Liver (tissue), 9 donors: ENCODE results near the gene SMG6. TPM values are rescaled to one million over a fixed set of nuclear protein-coding genes. Genes with fewer than 3 reads are reported as not detected.

Source experiments
- DNase-seq: peaks from one replicate; pipeline ENCODE4 v3.0.0-alpha.2; 2017; ENCODE audit warnings: low spot score
- H3K27ac ChIP-seq, 2 donors: one replicate each; pipeline ENCODE4 v1.7.0; 2013; ENCODE audit warnings: inconsistent platforms in 2 of 2, low read length in 2 of 2, control low read depth in 1 of 2, low read depth in 1 of 2, mild to moderate bottlenecking in 1 of 2
- H3K27me3 ChIP-seq, 4 donors: one replicate each; pipeline versions ENCODE4 v1.6.1 to v1.7.0; 2013; ENCODE audit warnings: low read length in 3 of 4, inconsistent platforms in 1 of 4, mild to moderate bottlenecking in 1 of 4, moderate library complexity in 1 of 4; ENCODE audit not compliant: control insufficient read depth in 4 of 4, insufficient read depth in 4 of 4
- H3K36me3 ChIP-seq, 4 donors: one replicate each; pipeline versions ENCODE4 v1.6.1 to v1.7.0; 2013; ENCODE audit warnings: low read length in 3 of 4, mild to moderate bottlenecking in 3 of 4, low read depth in 1 of 4, moderate library complexity in 1 of 4; ENCODE audit not compliant: control insufficient read depth in 4 of 4, insufficient read depth in 3 of 4
- H3K4me1 ChIP-seq, 4 donors: one replicate each; pipeline versions ENCODE4 v1.6.1 to v1.7.0; 2013; ENCODE audit warnings: low read length in 3 of 4, mild to moderate bottlenecking in 3 of 4, moderate library complexity in 1 of 4; ENCODE audit not compliant: control insufficient read depth in 4 of 4, insufficient read depth in 4 of 4
- H3K4me3 ChIP-seq, 3 donors: one replicate each; pipeline versions ENCODE4 v1.6.1 to v1.7.0; 2013; ENCODE audit warnings: low read length in 3 of 3, control low read depth in 1 of 3, low read depth in 1 of 3, mild to moderate bottlenecking in 1 of 3
- H3K9ac ChIP-seq, 2 donors: one replicate each; pipeline ENCODE4 v1.7.0; 2013; ENCODE audit warnings: low read length in 2 of 2, mild to moderate bottlenecking in 2 of 2, moderate library complexity in 2 of 2, control low read depth in 1 of 2, low read depth in 1 of 2
- H3K9me3 ChIP-seq, 4 donors: one replicate each; pipeline versions ENCODE4 v1.6.1 to v1.7.0; 2013; ENCODE audit warnings: low read length in 3 of 4; ENCODE audit not compliant: control insufficient read depth in 4 of 4
- ATF3 ChIP-seq: IDR thresholded peaks from 2 replicates; pipeline ENCODE4 v1.6.1; 2016; ENCODE audit warnings: antibody characterized with exemption
- CTCF ChIP-seq: fragments of 150-350 bp; IDR thresholded peaks from 2 replicates; pipeline ENCODE4 v1.5.1; 2017; ENCODE audit warnings: improper control_type of control experiment, low read depth, low read length; ENCODE audit not compliant: missing input control
- EGR1 ChIP-seq, 2 donors: IDR thresholded peaks; 2 replicates each; pipeline ENCODE4 v1.6.1; 2016 to 2018; ENCODE audit warnings: antibody characterized with exemption in 2 of 2, low read depth in 2 of 2
- FOXA1 ChIP-seq: IDR thresholded peaks from 2 replicates; pipeline ENCODE4 v1.6.1; 2016; ENCODE audit warnings: antibody characterized with exemption
- FOXA2 ChIP-seq: IDR thresholded peaks from 2 replicates; pipeline ENCODE4 v1.6.1; 2016; ENCODE audit warnings: antibody characterized with exemption
- HNF4A ChIP-seq, 2 donors: conservative IDR thresholded peaks; 2 replicates each; pipeline ENCODE4 v1.6.1; 2016; ENCODE audit warnings: antibody characterized with exemption in 2 of 2, mild to moderate bottlenecking in 2 of 2
- HNF4G ChIP-seq: IDR thresholded peaks from 2 replicates; pipeline ENCODE4 v1.6.1; 2016; ENCODE audit warnings: antibody characterized with exemption
- JUND ChIP-seq, 2 donors: IDR thresholded peaks; 2 replicates each; pipeline ENCODE4 v1.6.1; 2016; ENCODE audit warnings: antibody characterized with exemption in 2 of 2
- MAX ChIP-seq: IDR thresholded peaks from 2 replicates; pipeline ENCODE4 v1.6.1; 2016; ENCODE audit warnings: antibody characterized with exemption
- NR2F2 ChIP-seq: IDR thresholded peaks from 2 replicates; pipeline ENCODE4 v1.6.1; 2016; ENCODE audit warnings: antibody characterized with exemption
- REST ChIP-seq: IDR thresholded peaks from 2 replicates; pipeline ENCODE4 v1.6.1; 2016; ENCODE audit warnings: antibody characterized with exemption, mild to moderate bottlenecking
- SP1 ChIP-seq: IDR thresholded peaks from 2 replicates; pipeline ENCODE4 v1.6.1; 2018; ENCODE audit warnings: antibody characterized with exemption, mild to moderate bottlenecking
- TAF1 ChIP-seq: conservative IDR thresholded peaks from 2 replicates; pipeline ENCODE4 v1.6.1; 2016; ENCODE audit warnings: antibody characterized with exemption, mild to moderate bottlenecking
- YY1 ChIP-seq: IDR thresholded peaks from 2 replicates; pipeline ENCODE4 v1.6.1; 2016; ENCODE audit warnings: antibody characterized with exemption, mild to moderate bottlenecking
- WGBS: extraction: QIAGEN DNeasy Blood & Tissue Kit; methylation state at CpG from one replicate; pipeline ENCODE4 v1.1.7; 2013; 5-methylcytosine and 5-hydroxymethylcytosine counted together
- polyA plus RNA-seq, 2 donors: library from polyadenylated mRNA; stranded (reverse) in 1 of 2; unstranded in 1 of 2; fragments of 200-250 nt in 1 of 2; fragments of >200 nt in 1 of 2; fragmentation: Nextera tagmentation in 1 of 2; extraction: Ambion mirVana in 1 of 2; gene quantifications; one replicate each; pipeline versions ENCODE4 v1.2.1 to v1.2.3, GENCODE V29; 2013 to 2015
- total RNA-seq, 2 donors: library from RNA; depleted of rRNA; stranded (reverse); fragments of >200 nt; gene quantifications; one replicate each; pipeline ENCODE4 v1.2.3, GENCODE V29; 2014
- TF ChIP-seq, protein P1 (sequence below): IDR thresholded peaks from 2 replicates; pipeline ENCODE4 v1.6.1; 2016; ENCODE audit warnings: antibody characterized with exemption
- donor health status: healthy.
- donor health status: healthy.
- donor health status: healthy.
- donor health status: healthy.
- donor health status: healthy.

The SMG6 gene
- total and polyA plus RNA-seq, 4 donors: 4.9 to 12.0 (median 8.2) TPM

- H3K9ac ChIP-seq: no peak overlapping the region
- WGBS: 93% methylated on average over 6 of the region's 6 CpGs
Measured at GRCh38 chr17:2113279-2113622, 190.3 kb downstream of the SMG6 start.

DNA sequence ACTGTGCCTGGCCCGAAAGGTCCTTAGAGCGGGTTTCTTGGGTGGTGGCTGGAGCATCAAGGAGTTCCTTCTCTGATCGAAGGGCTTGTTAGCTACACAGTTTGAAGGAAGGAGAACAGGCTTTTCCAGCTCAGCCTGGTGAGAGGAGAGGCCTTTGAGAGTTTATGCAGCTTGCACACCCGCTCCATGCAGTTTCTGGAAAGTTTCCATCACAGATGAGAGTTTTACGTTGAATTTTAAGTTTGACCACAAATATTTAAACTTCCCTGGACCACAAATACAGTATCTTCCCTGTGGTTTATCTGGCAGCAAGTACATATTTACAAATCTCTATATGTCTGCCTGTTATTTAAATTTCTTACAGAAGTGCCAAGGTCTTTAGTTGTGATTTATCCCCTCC is 191.9 kb downstream of the SMG6 start:
- no peaks in the 10 kb centered on the region for H3K9me3 ChIP-seq
- no peak overlapping the region for H3K27ac ChIP-seq
- no peak overlapping the region for H3K9ac ChIP-seq
- no peak for DNase-seq
- TF ChIP-seq YY1 (no peak), HNF4A (conservative IDR thresholded peaks at IDR 0.05) (no peak), EGR1 (IDR thresholded peaks at IDR 0.05; ENCODE audit: low read depth in 2 of 2) (no peak), FOXA2 (no peak), ATF3 (no peak), JUND (IDR thresholded peaks at IDR 0.05) (no peak), SP1 (no peak), CTCF (no peak), HNF4G (no peak), REST (no peak), MAX (no peak), FOXA1 (no peak), NR2F2 (no peak), TAF1 (no peak)
- TF ChIP-seq, protein P1, sequence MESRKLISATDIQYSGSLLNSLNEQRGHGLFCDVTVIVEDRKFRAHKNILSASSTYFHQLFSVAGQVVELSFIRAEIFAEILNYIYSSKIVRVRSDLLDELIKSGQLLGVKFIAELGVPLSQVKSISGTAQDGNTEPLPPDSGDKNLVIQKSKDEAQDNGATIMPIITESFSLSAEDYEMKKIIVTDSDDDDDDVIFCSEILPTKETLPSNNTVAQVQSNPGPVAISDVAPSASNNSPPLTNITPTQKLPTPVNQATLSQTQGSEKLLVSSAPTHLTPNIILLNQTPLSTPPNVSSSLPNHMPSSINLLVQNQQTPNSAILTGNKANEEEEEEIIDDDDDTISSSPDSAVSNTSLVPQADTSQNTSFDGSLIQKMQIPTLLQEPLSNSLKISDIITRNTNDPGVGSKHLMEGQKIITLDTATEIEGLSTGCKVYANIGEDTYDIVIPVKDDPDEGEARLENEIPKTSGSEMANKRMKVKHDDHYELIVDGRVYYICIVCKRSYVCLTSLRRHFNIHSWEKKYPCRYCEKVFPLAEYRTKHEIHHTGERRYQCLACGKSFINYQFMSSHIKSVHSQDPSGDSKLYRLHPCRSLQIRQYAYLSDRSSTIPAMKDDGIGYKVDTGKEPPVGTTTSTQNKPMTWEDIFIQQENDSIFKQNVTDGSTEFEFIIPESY: no peak
- H3K4me1 ChIP-seq: peaks cover 0 to 4% (median 0%) of the 10 kb centered on the region in 4 donors
- no peak overlapping the region for H3K4me3 ChIP-seq
- no peaks in the 10 kb centered on the region for H3K36me3 ChIP-seq
- 95% methylated on average over 5 of the region's 5 CpGs for WGBS
- no peaks in the 10 kb centered on the region for H3K27me3 ChIP-seq

More at GRCh38 chr17:2113279-2113622, 190.3 kb downstream of the SMG6 start:
- Histone ChIP-seq H3K27me3 (no peaks in the 10 kb centered on the region), H3K4me1 (no peaks in the 10 kb centered on the region), H3K27ac (no peak overlapping the region), H3K9me3 (no peaks in the 10 kb centered on the region), H3K36me3 (no peaks in the 10 kb centered on the region), H3K4me3 (no peak overlapping the region)
- DNase-seq: no peak
- no peak for TF ChIP-seq JUND (IDR thresholded peaks at IDR 0.05)
